SK-N-SH treated with all-trans-retinoic acid at 6 μM for 48 hours (cell line): Measurements from ENCODE around the gene MDM4.

Experiments
- ATAC-seq: fragments of 200-7000 bp; cut with Tn5 transposase; 3 replicates; pipeline ENCODE4 v1.9.1; 2020; ENCODE audit warnings: mild to moderate bottlenecking, moderate library complexity
- ARNTL ChIP-seq: fragments of 450-650 bp; formaldehyde crosslinking; IDR thresholded peaks from 2 replicates; pipeline ENCODE4 v1.5.0; 2020; ENCODE audit warnings: low read depth, mild to moderate bottlenecking, moderate library complexity, borderline replicate concordance
- BACH2 ChIP-seq: fragments of 250-450 bp; sonication (Bioruptor Pico); IDR thresholded peaks from 2 replicates; pipeline ENCODE4 v1.9.0; 2021; ENCODE audit warnings: mild to moderate bottlenecking, borderline replicate concordance
- CSDC2 ChIP-seq: fragments of 250-450 bp; sonication (Bioruptor Pico); IDR thresholded peaks from 2 replicates; pipeline ENCODE4 v1.5.0; 2020; ENCODE audit warnings: mild to moderate bottlenecking, moderate library complexity
- ESRRG ChIP-seq: fragments of 250-450 bp; sonication (Bioruptor Pico); IDR thresholded peaks from 2 replicates; pipeline ENCODE4 v1.6.1; 2021; ENCODE audit warnings: mild to moderate bottlenecking
- GLIS3 ChIP-seq: fragments of 250-450 bp; sonication (Bioruptor Pico); IDR thresholded peaks from 2 replicates; pipeline ENCODE4 v1.5.0; 2020; ENCODE audit warnings: mild to moderate bottlenecking, moderate library complexity
- ISL1 ChIP-seq: fragments of 250-450 bp; sonication (Bioruptor Pico); IDR thresholded peaks from 2 replicates; pipeline ENCODE4 v2.1.2; 2022; ENCODE audit warnings: mild to moderate bottlenecking, moderate library complexity
- OSR1 ChIP-seq: fragments of 250-450 bp; sonication (Bioruptor Pico); IDR thresholded peaks from 2 replicates; pipeline ENCODE4 v1.8.0; 2022; ENCODE audit warnings: moderate library complexity, mild to moderate bottlenecking, inconsistent platforms
- PPARA ChIP-seq: fragments of 250-450 bp; sonication (Bioruptor Pico); IDR thresholded peaks from 2 replicates; pipeline ENCODE4 v1.5.0; 2020; ENCODE audit warnings: mild to moderate bottlenecking, borderline replicate concordance
- RARB ChIP-seq: fragments of 250-450 bp; sonication (Bioruptor Pico); IDR thresholded peaks from 2 replicates; pipeline ENCODE4 v1.8.0; 2021; ENCODE audit warnings: mild to moderate bottlenecking, moderate library complexity
- SNAI2 ChIP-seq: fragments of 250-450 bp; sonication (Bioruptor Pico); IDR thresholded peaks from 2 replicates; pipeline ENCODE4 v1.5.0; 2020; ENCODE audit warnings: mild to moderate bottlenecking, moderate library complexity
- TCF4 ChIP-seq: fragments of 250-450 bp; sonication (Bioruptor Pico); IDR thresholded peaks from 2 replicates; pipeline ENCODE4 v1.8.0; 2021; ENCODE audit warnings: mild to moderate bottlenecking, moderate library complexity, borderline replicate concordance
- ZC3H10 ChIP-seq: fragments of 250-450 bp; sonication (Bioruptor Pico); IDR thresholded peaks from 2 replicates; pipeline ENCODE4 v1.5.1; 2021; ENCODE audit warnings: mild to moderate bottlenecking, moderate library complexity
- ZFP3 ChIP-seq: fragments of 250-450 bp; sonication (Bioruptor Pico); IDR thresholded peaks from 2 replicates; pipeline ENCODE4 v1.5.0; 2020; ENCODE audit warnings: mild to moderate bottlenecking, moderate library complexity
- ZFP30 ChIP-seq: fragments of 450-650 bp; formaldehyde crosslinking; IDR thresholded peaks from 2 replicates; pipeline ENCODE4 v1.5.0; 2022; ENCODE audit warnings: mild to moderate bottlenecking, moderate library complexity
- ZNF565 ChIP-seq: fragments of 450-650 bp; formaldehyde crosslinking; conservative IDR thresholded peaks from 2 replicates; pipeline ENCODE4 v1.5.0; 2020; ENCODE audit warnings: low read depth, mild to moderate bottlenecking, moderate library complexity
- ZNF70 ChIP-seq: fragments of 450-650 bp; formaldehyde crosslinking; IDR thresholded peaks from 2 replicates; pipeline ENCODE4 v1.5.0; 2020; ENCODE audit warnings: mild to moderate bottlenecking, moderate library complexity
- ZNF8 ChIP-seq: fragments of 450-650 bp; formaldehyde crosslinking; IDR thresholded peaks from 2 replicates; pipeline ENCODE4 v1.5.0; 2020; ENCODE audit warnings: mild to moderate bottlenecking, moderate library complexity
- TF ChIP-seq, protein P1 (sequence below): fragments of 250-450 bp; sonication (Bioruptor Pico); IDR thresholded peaks from 2 replicates; pipeline ENCODE4 v1.5.1; 2021; ENCODE audit warnings: mild to moderate bottlenecking, moderate library complexity
- TF ChIP-seq, protein P2 (sequence below): fragments of 250-450 bp; sonication (Bioruptor Pico); IDR thresholded peaks from 2 replicates; pipeline ENCODE4 v1.8.0; 2021; ENCODE audit warnings: low read depth, mild to moderate bottlenecking, moderate library complexity, borderline replicate concordance
- TF ChIP-seq, protein P3 (sequence below): fragments of 250-450 bp; sonication (Bioruptor Pico); IDR thresholded peaks from 2 replicates; pipeline ENCODE4 v1.5.1; 2020; ENCODE audit warnings: low read depth, mild to moderate bottlenecking, moderate library complexity
- TF ChIP-seq, protein P4 (sequence below): fragments of 250-450 bp; sonication (Bioruptor Pico); IDR thresholded peaks from 2 replicates; pipeline ENCODE4 v1.8.0; 2020; ENCODE audit warnings: mild to moderate bottlenecking, moderate library complexity, borderline replicate concordance

MDM4 gene

DNA sequence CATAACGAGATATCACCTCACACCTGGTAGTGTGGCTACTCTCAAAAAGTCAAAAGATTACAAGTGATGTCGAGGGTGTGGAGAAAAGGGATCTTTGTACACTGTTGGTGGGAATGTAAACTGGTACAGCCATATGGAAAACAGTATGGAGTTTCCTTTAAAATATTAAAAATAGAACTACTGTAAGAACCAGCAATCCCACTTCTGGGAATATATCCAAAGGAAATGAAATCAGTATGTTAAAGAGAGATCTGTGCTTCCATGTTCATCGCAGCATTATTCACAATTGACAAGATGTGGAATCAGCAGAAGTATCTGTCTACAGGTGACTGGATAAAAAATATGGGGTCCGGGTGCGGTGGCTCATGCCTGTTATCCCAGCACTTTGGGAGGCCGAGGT lies 14.0 kb upstream of the MDM4 start:
- TF ChIP-seq CSDC2 (CRISPR knock-in tag) (no peak), ARNTL (CRISPR knock-in tag) (no peak), ZC3H10 (CRISPR knock-in tag) (no peak), ISL1 (CRISPR knock-in tag) (no peak), PPARA (no peak), ESRRG (no peak), ZNF70 (CRISPR knock-in tag) (no peak), ZFP3 (CRISPR knock-in tag) (no peak), OSR1 (no peak), ZNF565 (CRISPR knock-in tag) (no peak), ZNF8 (no peak), BACH2 (CRISPR knock-in tag) (no peak), GLIS3 (CRISPR knock-in tag) (no peak), RARB (no peak), SNAI2 (no peak)
- TF ChIP-seq, protein P1, sequence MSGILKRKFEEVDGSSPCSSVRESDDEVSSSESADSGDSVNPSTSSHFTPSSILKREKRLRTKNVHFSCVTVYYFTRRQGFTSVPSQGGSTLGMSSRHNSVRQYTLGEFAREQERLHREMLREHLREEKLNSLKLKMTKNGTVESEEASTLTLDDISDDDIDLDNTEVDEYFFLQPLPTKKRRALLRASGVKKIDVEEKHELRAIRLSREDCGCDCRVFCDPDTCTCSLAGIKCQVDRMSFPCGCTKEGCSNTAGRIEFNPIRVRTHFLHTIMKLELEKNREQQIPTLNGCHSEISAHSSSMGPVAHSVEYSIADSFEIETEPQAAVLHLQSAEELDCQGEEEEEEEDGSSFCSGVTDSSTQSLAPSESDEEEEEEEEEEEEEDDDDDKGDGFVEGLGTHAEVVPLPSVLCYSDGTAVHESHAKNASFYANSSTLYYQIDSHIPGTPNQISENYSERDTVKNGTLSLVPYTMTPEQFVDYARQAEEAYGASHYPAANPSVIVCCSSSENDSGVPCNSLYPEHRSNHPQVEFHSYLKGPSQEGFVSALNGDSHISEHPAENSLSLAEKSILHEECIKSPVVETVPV (CRISPR knock-in tag), result no peak
- TF ChIP-seq, protein P2, sequence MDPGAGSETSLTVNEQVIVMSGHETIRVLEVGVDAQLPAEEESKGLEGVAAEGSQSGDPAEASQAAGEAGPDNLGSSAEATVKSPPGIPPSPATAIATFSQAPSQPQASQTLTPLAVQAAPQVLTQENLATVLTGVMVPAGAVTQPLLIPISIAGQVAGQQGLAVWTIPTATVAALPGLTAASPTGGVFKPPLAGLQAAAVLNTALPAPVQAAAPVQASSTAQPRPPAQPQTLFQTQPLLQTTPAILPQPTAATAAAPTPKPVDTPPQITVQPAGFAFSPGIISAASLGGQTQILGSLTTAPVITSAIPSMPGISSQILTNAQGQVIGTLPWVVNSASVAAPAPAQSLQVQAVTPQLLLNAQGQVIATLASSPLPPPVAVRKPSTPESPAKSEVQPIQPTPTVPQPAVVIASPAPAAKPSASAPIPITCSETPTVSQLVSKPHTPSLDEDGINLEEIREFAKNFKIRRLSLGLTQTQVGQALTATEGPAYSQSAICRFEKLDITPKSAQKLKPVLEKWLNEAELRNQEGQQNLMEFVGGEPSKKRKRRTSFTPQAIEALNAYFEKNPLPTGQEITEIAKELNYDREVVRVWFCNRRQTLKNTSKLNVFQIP (CRISPR knock-in tag), result no peak
- TF ChIP-seq, protein P3, sequence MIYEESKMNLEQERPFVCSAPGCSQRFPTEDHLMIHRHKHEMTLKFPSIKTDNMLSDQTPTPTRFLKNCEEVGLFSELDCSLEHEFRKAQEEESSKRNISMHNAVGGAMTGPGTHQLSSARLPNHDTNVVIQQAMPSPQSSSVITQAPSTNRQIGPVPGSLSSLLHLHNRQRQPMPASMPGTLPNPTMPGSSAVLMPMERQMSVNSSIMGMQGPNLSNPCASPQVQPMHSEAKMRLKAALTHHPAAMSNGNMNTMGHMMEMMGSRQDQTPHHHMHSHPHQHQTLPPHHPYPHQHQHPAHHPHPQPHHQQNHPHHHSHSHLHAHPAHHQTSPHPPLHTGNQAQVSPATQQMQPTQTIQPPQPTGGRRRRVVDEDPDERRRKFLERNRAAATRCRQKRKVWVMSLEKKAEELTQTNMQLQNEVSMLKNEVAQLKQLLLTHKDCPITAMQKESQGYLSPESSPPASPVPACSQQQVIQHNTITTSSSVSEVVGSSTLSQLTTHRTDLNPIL (CRISPR knock-in tag), result no peak
- TF ChIP-seq, protein P4, sequence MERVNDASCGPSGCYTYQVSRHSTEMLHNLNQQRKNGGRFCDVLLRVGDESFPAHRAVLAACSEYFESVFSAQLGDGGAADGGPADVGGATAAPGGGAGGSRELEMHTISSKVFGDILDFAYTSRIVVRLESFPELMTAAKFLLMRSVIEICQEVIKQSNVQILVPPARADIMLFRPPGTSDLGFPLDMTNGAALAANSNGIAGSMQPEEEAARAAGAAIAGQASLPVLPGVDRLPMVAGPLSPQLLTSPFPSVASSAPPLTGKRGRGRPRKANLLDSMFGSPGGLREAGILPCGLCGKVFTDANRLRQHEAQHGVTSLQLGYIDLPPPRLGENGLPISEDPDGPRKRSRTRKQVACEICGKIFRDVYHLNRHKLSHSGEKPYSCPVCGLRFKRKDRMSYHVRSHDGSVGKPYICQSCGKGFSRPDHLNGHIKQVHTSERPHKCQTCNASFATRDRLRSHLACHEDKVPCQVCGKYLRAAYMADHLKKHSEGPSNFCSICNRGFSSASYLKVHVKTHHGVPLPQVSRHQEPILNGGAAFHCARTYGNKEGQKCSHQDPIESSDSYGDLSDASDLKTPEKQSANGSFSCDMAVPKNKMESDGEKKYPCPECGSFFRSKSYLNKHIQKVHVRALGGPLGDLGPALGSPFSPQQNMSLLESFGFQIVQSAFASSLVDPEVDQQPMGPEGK, result no peak
- ATAC-seq, result no peak

DNA sequence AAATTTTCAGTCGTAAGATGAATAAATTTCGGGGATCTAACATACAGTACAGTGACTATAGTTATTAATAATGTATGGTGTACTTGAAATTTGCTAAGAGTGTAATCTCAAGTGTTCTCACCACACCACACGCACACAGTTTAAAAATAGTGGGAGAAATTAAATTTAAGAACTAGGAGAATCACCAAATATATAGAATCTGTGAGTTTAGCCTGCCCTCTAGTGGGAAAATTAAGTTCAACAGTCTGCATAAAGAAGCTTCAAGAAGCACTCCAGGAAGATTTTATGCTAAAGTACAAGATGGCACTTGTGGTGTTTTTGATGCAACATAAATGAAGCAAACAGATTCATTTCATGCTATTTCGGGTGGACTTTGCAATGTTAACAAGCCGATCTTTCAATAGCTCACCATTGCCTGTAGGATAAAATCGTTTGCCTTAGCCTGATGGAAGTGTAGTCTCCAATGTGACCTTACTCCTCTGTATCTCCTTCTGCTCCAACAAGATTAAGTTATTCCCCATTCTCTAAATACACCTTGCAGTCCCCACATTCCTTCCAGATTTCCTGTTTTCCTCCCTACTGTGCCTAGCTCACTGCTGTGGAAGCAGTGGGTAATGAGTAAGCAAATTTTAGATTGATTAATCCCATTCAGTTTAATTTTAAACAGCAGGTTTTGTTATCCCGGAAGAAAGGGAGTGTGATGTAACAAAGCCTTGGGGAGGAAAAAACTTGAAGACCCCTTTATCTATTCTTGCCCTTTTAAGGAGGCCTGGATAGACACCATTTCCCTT lies 12.9 kb upstream of the MDM4 start:
- TF ChIP-seq SNAI2, result no peak
- TF ChIP-seq ISL1 (CRISPR knock-in tag), result no peak
- ATAC-seq, result no peak

DNA sequence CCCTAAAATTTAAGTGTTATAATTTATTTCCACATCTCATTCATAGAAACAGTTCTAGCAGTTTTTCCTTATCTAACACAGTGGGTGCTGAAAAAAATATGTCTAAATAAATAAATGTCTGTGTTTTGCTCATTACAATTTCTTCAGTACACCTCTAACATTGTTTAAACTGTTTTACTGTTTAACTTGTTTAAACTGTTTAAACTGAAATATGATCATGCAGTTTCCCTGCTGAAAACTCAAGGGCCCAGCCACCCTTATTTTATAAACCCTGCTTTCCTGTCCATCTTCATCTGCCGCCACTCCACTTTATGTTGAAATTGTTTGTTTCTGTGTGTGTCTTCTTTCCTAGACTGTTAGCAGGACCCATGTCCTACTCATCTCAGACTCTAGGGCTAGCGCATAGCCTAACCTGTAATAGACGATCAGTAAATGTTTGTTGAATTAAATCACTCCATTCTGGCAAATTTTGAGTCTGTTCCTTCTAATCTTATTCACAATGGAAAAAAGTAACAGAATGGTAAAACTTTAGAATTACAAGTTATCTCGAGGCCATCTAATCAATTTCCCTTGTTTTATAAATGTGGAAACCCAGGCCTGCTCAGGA lies 12.2 kb upstream of the MDM4 start:
- no peak for TF ChIP-seq ZFP30 (CRISPR knock-in tag)
- TF ChIP-seq ARNTL (CRISPR knock-in tag), result no peak
- TF ChIP-seq TCF4, result no peak
- no peak for TF ChIP-seq GLIS3 (CRISPR knock-in tag)
- TF ChIP-seq CSDC2 (CRISPR knock-in tag), result no peak
- TF ChIP-seq ZNF70 (CRISPR knock-in tag), result no peak
- no peak for TF ChIP-seq BACH2 (CRISPR knock-in tag)
- no peak for TF ChIP-seq ZNF565 (CRISPR knock-in tag)
- TF ChIP-seq ZNF8, result no peak
- no peak for TF ChIP-seq ZC3H10 (CRISPR knock-in tag)
- TF ChIP-seq, protein P2 (CRISPR knock-in tag), result no peak
- TF ChIP-seq, protein P3 (CRISPR knock-in tag), result no peak
- TF ChIP-seq ISL1 (CRISPR knock-in tag), result no peak
- TF ChIP-seq SNAI2, result no peak
- no peak for ATAC-seq
